ENCODE data around the gene VPS36.

- TF ChIP-seq FOXM1 (IDR thresholded peaks at IDR 0.05; ENCODE audit: low read depth, low read length) = no peak
- no peak for TF ChIP-seq RELA (IDR thresholded peaks at IDR 0.05; ENCODE audit: borderline replicate concordance, partially characterized antibody)
Observed at GRCh38 chr13:52377898-52378297, 72.5 kb downstream of the VPS36 start.

All from GM12878 (cell line).